Fibroblast of skin of back (primary cell): ENCODE data around the gene GDF3.
A peak's percentile ranks its signal among the peaks of the same experiment; 100 is the strongest.
"Not testable (repeated sequence)": the region's sequence is repeated elsewhere in the genome, so short reads cannot be mapped to it uniquely, and the experiment has no call there.

ENCODE experiments used
- DNase-seq: peaks from one replicate; pipeline ENCODE4 v3.0.0-alpha.2; 2013

GDF3 gene

GRCh38 chr12:7667125-7667524, 28.4 kb downstream of the GDF3 start:
- peak; percentile 6 for DNase-seq

DNA sequence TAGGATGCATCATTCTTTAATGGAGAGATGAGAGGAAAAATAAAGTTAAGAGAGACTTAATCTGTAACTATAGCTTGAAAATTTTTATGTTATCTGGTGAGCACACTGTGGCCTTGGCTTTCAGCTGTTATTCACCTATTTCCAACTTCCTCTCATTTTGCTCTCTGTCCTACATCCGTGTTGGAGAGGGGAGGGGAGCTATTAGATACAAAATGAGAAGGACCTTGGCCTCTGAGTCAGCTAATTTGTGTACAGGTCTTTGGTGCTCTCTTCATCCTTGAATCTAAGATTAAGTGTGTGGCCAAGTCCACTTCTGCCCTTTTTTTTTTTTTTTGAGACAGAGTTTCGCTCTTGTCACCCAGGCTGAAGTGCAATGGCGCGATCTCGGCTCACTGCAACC, 29.0 kb downstream of the GDF3 start:
- no peak for DNase-seq

DNA sequence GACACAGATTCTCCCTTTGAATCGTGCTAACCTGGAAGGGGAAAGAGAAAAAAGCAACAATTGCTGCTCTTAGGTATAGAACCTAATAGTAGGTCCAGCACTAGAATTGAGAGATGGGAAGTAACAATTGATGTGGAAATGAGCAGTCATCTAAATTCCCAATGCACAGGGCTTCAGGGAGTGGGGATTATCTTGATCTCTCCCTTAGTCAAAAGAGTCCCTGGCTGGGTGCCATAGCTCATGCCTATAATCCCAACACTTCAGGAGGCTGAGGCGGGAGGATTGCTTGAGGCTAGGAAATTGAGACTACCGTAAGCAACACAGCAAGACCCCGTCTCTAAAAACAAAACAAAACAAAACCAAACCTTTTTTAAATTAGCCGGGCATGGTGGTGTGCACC, 33.8 kb downstream of the GDF3 start:
- no peak for DNase-seq

- no peak for DNase-seq
Measured at GRCh38 chr12:7656121-7656520, 39.5 kb downstream of the GDF3 start.

DNA sequence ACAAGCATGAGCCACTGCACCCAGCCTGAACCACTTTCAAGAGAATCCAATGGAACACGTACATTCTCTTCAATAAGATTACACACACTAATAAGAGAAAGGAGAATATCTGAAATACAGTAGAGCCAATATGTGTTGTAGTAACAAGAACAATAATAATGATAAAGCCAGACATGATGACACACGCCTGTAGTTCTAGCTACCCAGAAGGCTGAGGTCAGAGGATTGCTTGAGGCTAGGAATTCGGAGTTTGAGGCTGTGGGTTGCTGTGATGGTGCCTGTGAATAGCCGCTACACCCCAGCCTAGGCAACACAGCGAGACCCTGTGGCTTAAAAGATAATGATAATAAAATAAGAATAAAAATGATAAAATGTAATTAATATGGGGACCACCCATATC, 45.5 kb downstream of the GDF3 start:
- DNase-seq, result no peak

GRCh38 chr12:7647071-7647470, 48.5 kb downstream of the GDF3 start:
- no peak for DNase-seq

DNA sequence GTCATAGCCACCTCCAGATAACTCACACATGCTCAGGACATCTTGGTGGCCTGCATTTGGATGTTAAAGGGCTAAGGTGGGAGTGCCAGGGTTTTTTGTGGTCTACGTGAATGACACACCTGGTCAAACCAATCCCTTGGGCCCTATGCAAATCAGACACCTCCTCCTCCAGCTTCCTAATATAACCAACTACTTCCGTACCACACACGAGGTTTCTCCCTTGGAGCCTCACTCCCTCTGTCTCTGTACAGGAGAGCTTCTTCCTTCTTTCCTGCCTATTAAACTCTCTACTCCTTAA, 49.4 kb downstream of the GDF3 start:
- no peak for DNase-seq

DNA sequence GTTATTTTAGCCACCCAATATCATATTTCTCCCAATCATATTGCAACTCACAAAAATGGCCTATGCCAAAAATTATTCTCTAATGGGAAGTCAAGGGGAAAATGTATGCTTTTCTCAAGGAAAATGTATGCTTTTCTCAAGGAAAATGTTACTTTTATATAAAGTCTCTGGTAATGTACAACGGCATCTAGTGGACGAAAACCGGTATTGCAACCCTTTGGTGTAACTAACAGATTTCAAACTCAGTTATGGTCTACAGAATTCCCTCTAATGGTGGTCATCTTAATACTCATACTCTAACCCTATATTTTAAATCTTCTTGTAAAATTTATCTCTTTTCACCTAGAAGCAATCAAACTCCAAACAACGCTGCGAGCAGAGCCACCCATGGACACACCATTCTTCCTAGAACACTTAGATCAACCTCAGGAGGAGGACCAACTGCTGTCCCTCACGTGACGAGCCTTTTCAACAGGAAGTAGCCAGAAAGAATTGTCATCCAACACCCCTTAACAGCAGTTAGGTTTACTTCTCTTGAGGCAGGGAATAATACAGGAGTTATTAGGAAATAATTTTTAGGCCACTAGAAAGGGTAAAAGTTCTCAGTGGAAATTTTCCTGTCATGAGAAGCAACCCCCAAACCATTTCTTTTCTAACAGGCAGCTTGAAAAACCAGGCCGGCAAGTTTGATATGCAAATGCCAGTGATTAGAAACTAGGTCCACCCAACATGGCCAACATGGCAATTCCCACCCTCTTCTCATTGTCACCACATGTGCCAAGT, 50.0 kb downstream of the GDF3 start:
- DNase-seq, result peak; percentile 47

GRCh38 chr12:7642876-7643309, 52.7 kb downstream of the GDF3 start:
- peak; percentile 11 for DNase-seq

GRCh38 chr12:7642287-7642686, 53.3 kb downstream of the GDF3 start:
- DNase-seq, result no peak

DNA sequence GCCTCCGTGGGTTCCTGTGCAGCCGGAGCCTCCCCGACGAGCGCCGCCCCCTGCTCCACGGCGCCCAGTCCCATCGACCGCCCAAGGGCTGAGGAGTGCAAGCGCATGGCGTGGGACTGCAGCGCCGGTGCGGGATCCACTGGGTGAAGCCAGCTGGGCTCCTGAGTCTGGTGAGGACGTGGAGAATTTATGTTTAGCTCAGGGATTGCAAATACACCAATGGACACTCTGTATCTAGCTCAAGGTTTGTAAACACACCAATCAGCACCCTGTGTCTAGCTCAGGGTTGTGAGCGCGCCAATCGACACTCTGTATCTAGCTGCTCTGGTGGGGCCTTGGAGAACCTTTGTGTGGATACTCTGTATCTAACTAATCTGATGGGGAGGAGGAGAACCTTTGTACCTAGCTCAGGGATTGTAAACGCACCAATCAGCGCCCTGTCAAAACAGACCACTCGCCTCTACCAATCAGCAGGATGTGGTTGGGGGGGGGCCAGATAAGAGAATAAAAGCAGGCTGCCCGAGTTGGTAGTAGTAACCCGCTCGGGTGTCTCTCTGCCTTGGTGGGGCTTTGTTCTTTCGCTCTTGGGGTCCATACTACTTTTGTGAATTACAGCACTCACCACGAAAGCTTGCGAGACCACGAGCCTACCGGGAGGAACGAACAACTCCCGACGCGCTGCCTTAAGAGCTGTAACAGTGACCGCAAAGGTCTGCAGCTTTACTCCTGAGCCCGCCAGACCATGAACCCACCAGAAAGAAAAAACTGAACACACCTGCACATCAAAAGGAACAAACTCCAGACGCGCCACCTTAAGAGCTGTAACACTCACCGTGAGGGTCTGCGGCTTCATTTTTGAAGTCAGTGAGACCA, 55.2 kb downstream of the GDF3 start:
- DNase-seq, result not testable (repeated sequence)
